Renal cortical epithelial cell (primary cell): ENCODE data around the gene OSTM1. TPM values are rescaled to one million over a fixed set of nuclear protein-coding genes. Genes with fewer than 3 reads are reported as not detected.

Experiments
- DNase-seq: peaks from one replicate; pipeline ENCODE4 v3.0.0-alpha.2; 2011; ENCODE audit warnings: low read depth
- total RNA-seq: library from RNA; depleted of rRNA; stranded (reverse); fragments of >200 nt; gene quantifications from 2 replicates; pipeline ENCODE4 v1.2.3, GENCODE V29; 2014

OSTM1 gene
- 40.8 and 52.6 TPM in 2 replicates for total RNA-seq

GRCh38 chr6:108074359-108075144 lies at the start of gene OSTM1:
OSTM1 (minus strand) TSS chr6:108074741; CDS start chr6:108074651, 90 bp downstream.
- DNase-seq = peak; percentile 55

GRCh38 chr6:108123946-108124345 lies 49.4 kb upstream of the OSTM1 start:
- no peak for DNase-seq

- DNase-seq = no peak
Measured at GRCh38 chr6:108123481-108123929, 49.0 kb upstream of the OSTM1 start.

- DNase-seq = no peak
Measured at GRCh38 chr6:108121612-108122011, 47.1 kb upstream of the OSTM1 start.

- no peak for DNase-seq
Measured at GRCh38 chr6:108120311-108120710, 45.8 kb upstream of the OSTM1 start.

GRCh38 chr6:108119769-108120141 lies 45.2 kb upstream of the OSTM1 start:
- DNase-seq = no peak

- DNase-seq = no peak
Measured at GRCh38 chr6:108118810-108119768, 44.5 kb upstream of the OSTM1 start.

- DNase-seq = no peak
Measured at GRCh38 chr6:108118359-108118724, 43.8 kb upstream of the OSTM1 start.

GRCh38 chr6:108117427-108118358 lies 43.2 kb upstream of the OSTM1 start:
- no peak for DNase-seq

- no peak for DNase-seq
Measured at GRCh38 chr6:108116546-108117426, 42.2 kb upstream of the OSTM1 start.

GRCh38 chr6:108115598-108116058 lies 41.1 kb upstream of the OSTM1 start:
- DNase-seq = peak; percentile 24

GRCh38 chr6:108114841-108115597 lies 40.5 kb upstream of the OSTM1 start:
- DNase-seq = no peak

- DNase-seq = peak; percentile 40
Measured at GRCh38 chr6:108113557-108114519, 39.3 kb upstream of the OSTM1 start.

- no peak for DNase-seq
Measured at GRCh38 chr6:108108374-108108773, 33.8 kb upstream of the OSTM1 start.

GRCh38 chr6:108107102-108107501 lies 32.6 kb upstream of the OSTM1 start:
- DNase-seq = no peak

- DNase-seq = no peak
Measured at GRCh38 chr6:108106694-108107093, 32.2 kb upstream of the OSTM1 start.

- no peak for DNase-seq
Measured at GRCh38 chr6:108106261-108106660, 31.7 kb upstream of the OSTM1 start.

- DNase-seq = no peak
Measured at GRCh38 chr6:108105571-108105970, 31.0 kb upstream of the OSTM1 start.
